Cardiac septum (tissue), 1 donor: ENCODE measurements around the gene SERPINB1. TPM values are rescaled to one million over a fixed set of nuclear protein-coding genes. Genes with fewer than 3 reads are reported as not detected.
"Not testable (repeated sequence)": the region's sequence is repeated elsewhere in the genome, so short reads cannot be mapped to it uniquely, and the experiment has no call there.

ENCODE experiments used
- DNase-seq: peaks from one replicate; pipeline ENCODE4 v3.0.0-alpha.2; 2020; ENCODE audit warnings: low spot score
- intact Hi-C: fragments of 100-400 bp; cut with DNase I; formaldehyde crosslinking; loops from one replicate; pipeline ENCODE4 v1.14.0; 2022
- long read RNA-seq: library from polyadenylated mRNA; unstranded; transcript quantifications from one replicate; pipeline ENCODE4 v2.0.0, GENCODE V29; 2021
- total RNA-seq: library from RNA; stranded (reverse); fragmentation: NEBNext Ultra II Directional; extraction: Animal tissue kit (Norgen Biotek cat#: 25700); gene quantifications from one replicate; pipeline ENCODE4 v1.2.1, GENCODE V29; 2021
- donor health status: DM: no; HTN: no; CAD: no.

SERPINB1 gene
- total RNA-seq = 26.4 TPM
- long read RNA-seq, transcript SERPINB1-201 (7 exons, 2,619 nt) = major isoform, 43 of 51 reads
- long read RNA-seq, partial matches to known transcripts = 7 of 51 reads
- long read RNA-seq, other reads (novel, unspliced or antisense) = 1 of 51 reads

DNA sequence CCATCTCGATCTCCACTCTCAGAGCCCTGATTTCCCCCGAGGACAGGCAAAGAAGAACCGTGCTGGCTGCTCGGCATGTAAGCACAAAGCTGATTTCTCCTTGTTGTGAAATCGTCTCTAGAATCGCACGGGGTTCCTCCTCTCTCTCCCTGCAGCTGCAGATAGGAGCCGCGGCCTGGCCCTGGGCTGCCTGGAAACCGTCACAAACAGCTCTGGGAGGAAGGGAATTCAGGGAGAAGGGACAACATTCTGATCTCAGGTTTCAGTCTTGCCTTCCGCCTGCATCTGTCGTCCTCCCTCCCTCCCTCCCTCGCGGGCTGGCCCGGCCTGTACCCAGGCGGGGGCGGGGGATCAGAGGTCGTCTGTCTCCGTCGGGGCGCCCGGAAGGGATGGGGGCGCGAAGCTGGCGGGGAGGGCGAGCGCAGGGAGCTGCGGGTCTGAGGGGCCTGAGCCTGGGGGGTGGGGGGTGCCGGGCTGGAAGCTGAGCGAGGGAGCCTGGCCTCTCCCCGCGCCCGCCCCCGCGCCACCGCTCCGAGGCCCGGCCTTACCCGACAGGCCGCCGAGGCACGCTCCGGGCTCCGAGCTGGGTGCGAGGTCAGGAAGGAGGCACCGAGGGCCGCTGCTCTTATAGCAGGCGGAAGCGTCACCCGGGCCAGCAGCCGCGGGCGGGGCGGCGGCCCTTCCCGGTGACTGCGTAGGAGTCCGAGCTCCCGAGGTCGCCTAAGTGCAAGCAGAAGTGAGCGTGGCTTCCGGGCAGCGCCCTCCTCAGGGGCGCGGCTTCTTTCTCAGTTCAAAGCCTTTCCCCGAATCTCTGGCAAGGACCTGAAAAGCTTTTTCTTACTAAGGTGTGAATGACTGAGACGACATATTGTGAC is at the start of gene SERPINB1:
TSS of gene SERPINB1 (minus strand) at position 600 of the 875 bp plus-strand sequence. CDS start 1,277 bp downstream, outside the sequence.
- intact Hi-C loops = loop anchor here (1.0 to 10.0 kb wide), 2 partner anchors 50 to 213 kb away; no protein-coding TSS in a partner anchor
- peak; percentile 97 for DNase-seq

DNA sequence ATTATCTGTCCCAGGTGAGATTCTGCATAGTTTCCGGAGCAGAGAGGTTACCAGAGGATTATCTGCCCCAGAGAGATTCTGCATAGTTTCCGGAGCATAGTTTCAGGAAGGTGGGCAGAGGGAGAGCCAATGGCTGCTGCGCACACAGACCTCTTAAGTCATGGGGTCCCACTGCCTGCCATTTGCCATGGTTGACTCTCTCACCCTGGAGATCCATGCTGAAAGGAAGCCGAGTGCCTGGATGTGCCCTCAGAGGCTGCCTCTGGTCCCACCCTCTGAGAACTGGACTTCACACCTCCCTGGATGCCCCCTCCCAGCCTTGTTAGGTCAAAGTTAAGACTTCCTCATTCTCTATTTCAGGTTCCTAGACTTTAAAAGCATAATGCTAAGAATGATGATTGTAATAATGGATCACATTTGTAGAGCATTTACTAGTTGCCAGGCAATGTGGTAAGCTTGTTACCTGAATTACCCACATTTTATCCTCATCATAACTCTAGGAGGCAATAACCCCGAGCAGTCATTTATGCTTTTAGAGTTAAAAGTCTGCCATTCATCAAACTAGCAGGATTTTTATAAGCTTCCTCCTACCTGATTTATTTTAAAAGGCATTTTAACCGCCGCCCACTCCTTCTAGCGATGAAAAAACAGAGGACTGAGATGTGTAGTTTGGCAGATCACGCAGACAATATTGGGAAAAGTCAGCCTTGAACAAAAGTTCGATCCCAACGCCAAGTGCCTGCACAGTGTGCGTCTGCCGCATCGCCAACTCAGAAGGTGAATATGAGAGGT is 49.5 kb upstream of the SERPINB1 start:
- no peak for DNase-seq
- intact Hi-C loops = no loop called here

DNA sequence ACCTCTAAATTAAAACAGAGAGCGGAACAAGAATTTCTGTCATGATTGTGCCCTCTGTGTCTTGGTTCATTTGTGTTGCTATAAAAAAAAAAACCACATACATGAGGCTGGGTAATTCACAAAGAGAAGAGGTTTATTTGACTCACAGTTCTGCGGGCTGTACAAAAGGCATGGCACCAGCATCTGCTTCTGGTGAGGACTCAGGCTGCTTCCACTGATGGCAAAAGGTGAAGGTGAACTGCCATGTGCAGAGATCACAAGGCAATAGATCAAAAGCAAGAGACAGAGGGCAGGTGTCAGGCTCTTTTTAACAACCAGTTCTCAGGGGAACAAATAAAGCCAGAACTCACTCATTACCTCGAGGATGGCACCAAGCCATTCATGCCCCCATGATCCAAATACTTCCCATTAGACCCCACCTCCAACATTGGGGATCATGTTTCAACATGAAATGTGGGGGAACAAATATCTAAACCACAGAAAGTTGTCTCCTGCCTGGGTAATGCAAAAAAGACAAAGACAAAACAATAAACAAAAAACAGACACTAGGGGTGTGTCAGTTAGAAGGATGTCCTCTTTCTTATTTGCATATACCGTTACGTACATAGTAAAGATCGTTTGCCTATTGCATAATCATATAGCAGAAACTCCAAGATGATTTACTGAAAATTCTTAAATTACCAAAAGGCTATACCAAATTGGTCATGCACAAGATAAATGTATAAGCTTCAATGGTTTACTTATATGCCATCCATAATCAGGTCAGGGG is 44.5 kb upstream of the SERPINB1 start:
- no peak for DNase-seq
- intact Hi-C loops = no loop called here

DNA sequence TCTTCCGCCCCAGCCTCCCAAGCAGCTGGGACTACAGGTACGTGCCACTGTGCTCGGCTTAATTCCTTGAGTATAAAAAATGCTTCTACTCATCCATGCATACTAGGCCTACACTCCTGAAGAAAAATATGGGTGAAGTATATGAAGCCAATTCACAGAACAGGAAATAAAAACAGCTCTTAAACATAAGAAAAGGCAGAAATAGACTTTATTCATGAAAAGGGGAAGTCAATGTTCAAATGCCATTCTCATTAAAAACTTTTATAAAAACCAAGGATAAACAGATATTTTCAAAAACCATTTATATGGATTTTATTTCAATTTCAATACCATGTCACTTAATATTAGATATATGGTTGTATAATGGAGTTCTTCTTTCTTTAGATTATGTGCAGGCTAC is 43.1 kb upstream of the SERPINB1 start:
- DNase-seq = no peak
- intact Hi-C loops = no loop called here

DNA sequence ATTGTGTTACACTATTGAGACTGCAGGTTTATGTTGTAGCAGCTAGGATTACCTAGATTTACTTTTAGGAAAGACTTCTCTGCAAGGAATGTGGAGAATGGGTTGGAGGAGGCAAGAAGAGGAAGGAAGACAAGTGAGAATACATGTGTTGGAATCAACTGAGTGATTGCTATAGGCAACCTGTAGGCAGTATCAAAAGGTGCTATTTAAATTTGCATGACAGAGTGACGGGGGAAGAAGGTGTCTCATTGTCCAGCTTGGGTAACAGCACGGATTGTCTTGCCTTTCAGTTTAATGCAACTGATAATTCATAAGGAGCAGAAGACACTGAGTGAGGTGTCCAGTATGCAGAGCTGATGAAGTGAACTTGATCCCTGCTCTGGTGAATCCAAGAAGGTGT is 42.0 kb upstream of the SERPINB1 start:
- intact Hi-C loops = no loop called here
- DNase-seq = no peak

DNA sequence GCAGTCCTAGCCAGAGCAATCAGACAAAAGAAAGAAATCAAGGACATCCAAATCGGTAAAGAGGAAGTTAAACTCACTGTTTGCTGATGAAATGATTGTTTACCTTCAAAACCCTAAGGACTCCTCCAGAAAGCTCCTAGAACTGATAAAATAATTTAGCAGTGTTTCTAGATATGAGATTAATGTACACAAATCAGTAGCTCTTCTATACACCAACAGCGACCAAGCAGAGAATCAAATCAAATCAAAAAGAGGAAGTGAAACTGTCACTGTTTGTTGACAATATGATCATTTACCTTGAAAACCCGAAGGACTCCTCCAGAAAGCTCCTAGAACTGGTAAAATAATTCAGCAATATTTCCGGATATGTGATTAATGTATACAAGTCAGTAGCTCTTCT is 39.8 kb upstream of the SERPINB1 start:
- no peak for DNase-seq
- intact Hi-C loops = no loop called here

DNA sequence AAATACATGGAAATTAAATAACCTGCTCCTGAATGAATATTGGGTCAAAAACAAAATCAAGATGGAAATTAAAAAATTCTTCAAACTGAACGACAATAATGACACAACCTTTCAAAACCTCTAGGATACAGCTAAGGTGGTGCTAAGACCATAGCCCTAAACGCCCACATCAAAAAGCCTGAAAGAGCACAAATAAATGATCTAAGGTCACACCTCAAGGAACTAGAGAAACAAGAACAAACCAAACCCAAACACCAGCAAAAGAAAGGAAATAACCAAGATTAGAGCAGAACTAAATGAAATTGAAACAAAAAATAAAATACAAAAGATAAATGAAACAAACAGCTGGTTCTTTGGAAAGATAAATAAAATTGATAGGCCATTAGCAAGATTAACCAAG is 38.5 kb upstream of the SERPINB1 start:
- DNase-seq, intact Hi-C loops: not testable (repeated sequence)

DNA sequence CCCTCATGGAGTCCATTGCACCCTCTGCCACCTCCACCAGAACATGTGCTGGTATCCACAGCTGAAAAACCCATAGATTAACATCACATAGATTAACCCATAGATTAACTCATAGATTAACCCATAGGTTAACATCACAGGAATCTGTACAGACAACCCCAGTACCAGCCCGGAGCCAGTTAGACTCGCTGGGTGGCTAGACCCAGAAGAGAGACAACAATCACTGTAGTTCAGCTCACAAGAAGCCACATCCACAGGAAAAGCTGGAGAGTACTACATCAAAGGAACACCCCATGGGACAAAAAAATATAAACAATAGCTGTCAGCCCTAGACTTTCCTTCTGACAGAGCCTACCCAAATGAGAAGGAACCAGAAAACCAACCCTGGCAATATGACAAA is 36.3 kb upstream of the SERPINB1 start:
- intact Hi-C loops = loop anchor here (2.0 kb wide), 2 partner anchors 23 to 55 kb away; no protein-coding TSS in a partner anchor
- no peak for DNase-seq

DNA sequence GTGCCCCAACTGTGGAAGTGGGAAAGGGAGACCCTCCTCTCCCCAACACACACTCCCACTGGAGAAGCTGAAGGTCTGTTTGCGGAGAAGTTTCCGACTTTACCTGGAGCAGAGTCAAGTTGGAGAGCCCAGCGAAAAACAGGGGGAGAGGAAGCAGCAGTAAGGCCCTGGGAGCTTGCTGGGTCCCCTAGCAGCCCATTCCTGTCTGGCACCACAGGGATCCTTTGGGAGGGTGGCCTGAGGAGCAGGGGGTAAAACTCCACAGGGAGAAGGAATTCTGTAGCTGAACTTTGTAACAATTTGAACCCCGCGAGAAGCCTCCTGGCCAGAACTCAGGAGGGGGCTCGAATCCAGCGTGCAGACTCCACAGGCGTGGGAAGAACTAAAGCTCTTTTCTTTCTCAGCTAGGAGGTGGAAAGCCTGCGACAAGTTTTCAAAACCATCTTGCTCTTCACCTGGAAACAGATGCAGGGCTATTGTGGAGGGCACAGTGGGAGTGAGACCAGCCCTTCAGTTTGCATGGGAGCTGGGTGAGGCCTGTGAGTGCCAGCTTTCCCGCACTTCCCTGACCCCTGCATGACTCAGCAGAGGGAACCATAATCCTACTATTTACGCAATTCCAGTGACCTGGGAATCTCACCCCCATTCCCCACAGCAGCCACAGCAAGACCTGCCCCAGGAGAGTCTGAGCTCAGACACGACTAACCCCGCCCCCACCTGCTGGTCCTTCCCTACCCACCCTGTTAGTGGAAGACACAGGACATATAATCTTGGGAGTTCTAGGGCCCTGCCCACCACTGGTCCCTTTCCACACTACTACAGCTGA is 35.6 kb upstream of the SERPINB1 start:
- intact Hi-C loops = loop anchor here (2.0 kb wide), 2 partner anchors 22 to 56 kb away; no protein-coding TSS in a partner anchor
- DNase-seq = no peak

DNA sequence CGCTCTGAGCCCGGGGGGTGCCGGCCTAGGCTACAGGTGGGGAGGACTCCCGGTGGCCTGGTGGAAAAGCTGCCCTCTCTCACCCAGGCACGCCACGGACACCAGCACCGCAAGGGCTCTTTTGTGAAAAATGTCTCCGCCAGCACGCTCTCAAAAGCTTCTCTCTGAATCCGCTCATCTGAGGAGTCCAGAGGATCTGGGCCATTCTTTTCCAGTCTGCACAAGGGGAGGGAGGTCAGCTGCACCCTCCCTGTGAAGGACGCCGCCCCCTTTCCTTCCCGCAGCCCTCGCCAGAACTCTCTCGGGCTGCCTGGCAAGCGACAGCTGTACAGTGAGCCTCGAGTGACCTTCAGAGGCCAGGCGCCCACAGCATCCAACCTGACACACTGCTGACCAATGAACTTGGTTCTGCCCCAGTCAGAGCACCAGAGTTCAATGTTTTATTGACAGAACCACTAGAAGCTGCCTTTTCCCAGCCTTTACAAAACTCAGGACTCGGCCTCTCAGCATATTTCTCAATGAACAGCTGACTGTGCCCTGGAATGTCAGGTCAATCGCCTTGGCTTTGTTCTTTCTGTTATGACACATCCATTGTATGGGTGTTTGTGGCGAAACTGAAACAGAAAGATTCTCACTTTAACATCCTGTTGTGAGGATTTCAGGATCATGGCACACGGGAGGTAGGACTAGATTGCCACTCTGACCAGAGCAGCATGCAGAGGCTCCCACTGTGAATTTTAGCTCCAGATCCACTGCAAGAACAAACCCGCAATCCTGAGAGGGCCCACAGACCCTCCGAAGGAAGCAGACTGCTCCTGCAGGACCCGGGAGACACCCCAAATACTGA is 34.8 kb upstream of the SERPINB1 start:
- intact Hi-C loops = loop anchor here (2.0 kb wide), 2 partner anchors 22 to 56 kb away; no protein-coding TSS in a partner anchor
- DNase-seq = peak; percentile 84

DNA sequence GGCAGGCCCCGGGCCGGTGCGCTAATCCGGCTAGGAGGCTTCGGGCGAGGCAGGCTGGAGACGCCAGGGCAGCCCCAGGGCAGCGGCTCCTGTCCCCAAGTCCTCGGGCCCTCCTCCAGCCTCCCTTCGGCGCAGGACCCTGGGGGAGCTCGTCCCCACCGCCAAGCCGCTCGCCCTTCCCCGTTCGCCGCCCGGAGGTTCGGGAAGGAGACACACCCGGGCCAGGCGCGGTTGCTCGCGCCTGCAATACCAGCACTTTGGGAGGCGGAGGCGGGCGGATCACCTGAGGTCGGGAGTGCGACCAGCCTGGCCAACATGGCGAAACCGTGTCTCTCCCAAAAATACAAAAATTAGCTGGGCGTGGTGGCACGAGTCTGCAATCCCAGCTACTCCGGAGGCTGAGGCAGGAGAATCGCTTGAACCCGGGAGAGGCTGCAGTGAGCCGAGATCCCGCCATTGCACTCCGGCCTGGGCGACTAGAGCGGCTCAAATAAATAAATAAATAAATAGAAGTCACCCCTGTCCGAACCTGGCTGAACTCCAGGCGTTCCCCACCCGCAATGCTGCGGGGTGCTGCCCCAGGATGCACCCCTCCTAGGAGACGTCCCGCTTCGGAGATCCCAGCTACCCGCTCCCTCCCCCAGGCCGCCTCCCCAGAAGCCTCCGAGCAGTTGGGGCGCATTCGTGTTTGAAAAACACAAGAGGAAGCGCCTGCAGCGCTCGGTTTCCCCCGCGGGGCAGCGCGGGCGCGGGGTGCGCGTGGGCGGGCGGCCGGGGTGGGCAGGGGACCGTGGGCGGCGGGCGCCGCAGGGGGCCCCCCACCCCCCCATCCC is 33.9 kb upstream of the SERPINB1 start:
- peak; percentile 86 for DNase-seq
- intact Hi-C loops = loop anchor here (2.0 kb wide), 2 partner anchors 21 to 57 kb away; no protein-coding TSS in a partner anchor

DNA sequence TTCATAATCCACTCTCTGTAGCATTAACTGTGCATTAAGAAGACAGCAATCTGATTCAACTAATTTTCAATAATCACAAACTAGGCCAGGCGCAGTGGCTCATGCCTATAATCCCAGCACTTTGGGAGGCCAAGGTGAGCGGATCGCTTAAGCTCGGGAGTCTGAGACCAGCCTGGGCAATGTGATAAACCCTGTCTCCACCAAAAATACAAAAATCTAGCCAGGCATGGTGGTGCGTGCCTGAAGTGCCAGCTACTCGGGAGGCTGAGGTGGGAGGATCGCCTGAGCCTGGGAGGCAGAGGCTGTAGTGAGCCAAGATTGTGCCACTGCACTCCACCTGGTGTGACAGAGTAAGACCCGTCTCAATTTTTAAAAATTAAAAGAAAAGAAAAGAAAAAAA is 32.0 kb upstream of the SERPINB1 start:
- intact Hi-C loops = no loop called here
- no peak for DNase-seq

DNA sequence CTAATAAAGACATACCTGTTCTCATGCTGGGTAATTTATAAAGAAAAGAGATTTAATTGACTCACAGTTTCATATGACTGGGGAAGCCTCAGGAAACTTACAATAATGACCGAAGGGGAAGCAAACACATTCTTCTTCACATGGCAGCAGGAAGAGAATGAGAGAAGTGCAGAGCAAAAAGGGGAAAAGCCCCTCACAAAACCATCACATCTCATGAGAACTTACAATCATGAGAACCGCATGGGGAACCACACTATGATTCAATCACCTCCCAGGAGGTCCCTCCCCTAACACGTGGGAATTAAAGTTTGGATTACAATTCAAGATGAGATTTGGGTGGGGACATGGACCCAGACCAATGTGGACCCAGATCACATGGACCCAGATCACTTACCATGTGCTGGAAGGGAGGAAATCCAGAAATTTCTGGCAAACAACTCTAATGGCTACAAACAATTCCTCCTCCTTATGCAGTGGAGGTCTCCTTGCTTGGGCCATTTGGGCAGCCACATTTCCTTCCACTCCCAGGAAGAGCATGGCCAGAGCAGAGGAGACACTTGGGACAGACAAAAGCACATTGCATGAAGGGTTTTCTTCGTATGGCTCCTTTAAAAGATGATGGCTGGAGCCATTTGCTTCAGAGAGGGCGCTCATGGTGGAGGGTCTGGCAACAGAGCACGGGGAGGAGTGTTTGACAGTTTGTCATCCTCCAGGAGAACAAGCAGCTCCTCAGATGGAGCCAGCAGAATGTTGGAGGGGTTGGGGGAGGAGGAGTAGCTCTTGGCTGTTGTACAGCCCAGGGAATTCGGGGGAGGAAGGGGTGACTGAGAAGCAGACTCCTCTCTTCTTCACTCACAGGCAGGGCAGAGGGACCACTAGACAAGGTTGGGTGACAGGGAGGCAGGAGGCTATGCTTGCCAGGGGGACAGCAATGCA is 31.0 kb upstream of the SERPINB1 start:
- intact Hi-C loops = no loop called here
- DNase-seq = no peak

DNA sequence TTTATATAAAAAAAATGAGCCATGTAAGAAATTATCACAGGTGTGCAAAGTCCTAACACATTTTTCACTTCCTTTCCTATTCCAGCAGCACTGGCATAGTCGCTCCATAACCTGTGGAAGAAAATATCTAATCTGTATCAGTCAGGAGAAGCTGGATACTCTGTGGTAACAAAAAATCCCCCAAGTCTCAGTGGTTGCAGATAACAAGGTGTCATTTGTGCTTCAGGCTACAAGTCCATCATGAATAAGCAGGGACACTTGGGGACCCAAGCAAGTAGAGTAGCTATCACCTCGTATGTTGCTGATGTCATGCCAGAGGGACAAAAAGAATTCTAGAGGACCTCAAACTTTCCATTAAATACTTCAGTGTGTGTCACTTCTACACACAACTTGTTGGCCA is 30.3 kb upstream of the SERPINB1 start:
- intact Hi-C loops = no loop called here
- DNase-seq = no peak

DNA sequence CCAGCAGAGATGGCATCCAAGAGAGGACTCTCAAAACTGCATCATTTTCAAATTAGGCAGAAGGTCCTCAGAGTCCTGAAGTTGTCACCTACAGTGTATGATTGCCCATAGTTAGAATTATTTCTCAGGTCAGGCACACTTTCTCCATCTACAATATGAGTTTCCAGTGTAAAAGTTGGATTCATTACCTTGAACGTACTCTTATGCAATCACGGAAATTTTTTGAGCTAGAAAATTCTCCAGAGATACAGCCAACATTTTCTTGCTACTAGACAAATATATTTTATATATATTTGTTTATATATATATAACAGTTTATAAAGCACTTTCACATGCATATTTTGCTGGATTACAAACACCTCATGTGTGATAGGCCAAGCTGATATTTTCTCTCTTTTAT is 29.4 kb upstream of the SERPINB1 start:
- intact Hi-C loops = no loop called here
- DNase-seq = no peak
